ENCODE results near the gene TMEM132A. TPM values are rescaled to one million over a fixed set of nuclear protein-coding genes. Genes with fewer than 3 reads are reported as not detected.
"Not testable (repeated sequence)": the region's sequence is repeated elsewhere in the genome, so short reads cannot be mapped to it uniquely, and the experiment has no call there.

Gene TMEM132A
- total RNA-seq, 6 experiments from 2014 or later, result 0.76 to 4.2 (median 1.7) TPM

DNA sequence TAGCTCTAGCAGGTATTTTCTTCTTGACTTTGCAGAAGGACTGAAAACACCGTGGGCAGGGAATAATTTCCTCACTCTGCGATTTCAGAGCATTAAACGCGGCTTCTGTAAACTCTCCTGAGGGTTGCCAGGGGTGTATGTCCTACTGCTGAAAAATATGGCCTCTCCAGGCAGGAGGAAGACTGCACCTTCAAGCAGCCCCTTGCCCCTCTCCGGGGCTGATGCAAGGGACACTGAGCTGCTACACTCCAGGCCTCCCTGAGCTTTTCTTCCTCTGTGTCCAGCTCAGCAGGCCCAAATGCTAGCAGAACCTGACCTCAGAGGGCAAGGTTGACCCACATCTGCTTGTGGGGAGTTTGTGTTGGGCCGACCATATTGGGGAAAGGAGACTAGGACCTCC, 49.4 kb downstream of the TMEM132A start:
- no peaks in the 10 kb centered on the region for H3K9me3 ChIP-seq
- intact Hi-C loops (cut with DNase I), result no loop called here
- no peak overlapping the region for H3K27ac ChIP-seq
- no peak overlapping the region for H3K4me3 ChIP-seq
- no peaks in the 10 kb centered on the region for H3K27me3 ChIP-seq
- no peaks in the 10 kb centered on the region for H3K36me3 ChIP-seq
- ATAC-seq (no peak), DNase-seq (no peak)
- WGBS (ENCODE audit: insufficient coverage, low coverage, low lambda C conversion rate, missing lambda C conversion rate), result 46% methylated on average over 3 of the region's 6 CpGs
- no peaks in the 10 kb centered on the region for H3K4me1 ChIP-seq
- TF ChIP-seq POLR2A (IDR thresholded peaks at IDR 0.05), result no peak
- TF ChIP-seq, protein P1, sequence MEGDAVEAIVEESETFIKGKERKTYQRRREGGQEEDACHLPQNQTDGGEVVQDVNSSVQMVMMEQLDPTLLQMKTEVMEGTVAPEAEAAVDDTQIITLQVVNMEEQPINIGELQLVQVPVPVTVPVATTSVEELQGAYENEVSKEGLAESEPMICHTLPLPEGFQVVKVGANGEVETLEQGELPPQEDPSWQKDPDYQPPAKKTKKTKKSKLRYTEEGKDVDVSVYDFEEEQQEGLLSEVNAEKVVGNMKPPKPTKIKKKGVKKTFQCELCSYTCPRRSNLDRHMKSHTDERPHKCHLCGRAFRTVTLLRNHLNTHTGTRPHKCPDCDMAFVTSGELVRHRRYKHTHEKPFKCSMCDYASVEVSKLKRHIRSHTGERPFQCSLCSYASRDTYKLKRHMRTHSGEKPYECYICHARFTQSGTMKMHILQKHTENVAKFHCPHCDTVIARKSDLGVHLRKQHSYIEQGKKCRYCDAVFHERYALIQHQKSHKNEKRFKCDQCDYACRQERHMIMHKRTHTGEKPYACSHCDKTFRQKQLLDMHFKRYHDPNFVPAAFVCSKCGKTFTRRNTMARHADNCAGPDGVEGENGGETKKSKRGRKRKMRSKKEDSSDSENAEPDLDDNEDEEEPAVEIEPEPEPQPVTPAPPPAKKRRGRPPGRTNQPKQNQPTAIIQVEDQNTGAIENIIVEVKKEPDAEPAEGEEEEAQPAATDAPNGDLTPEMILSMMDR (IDR thresholded peaks at IDR 0.05), result no peak

DNA sequence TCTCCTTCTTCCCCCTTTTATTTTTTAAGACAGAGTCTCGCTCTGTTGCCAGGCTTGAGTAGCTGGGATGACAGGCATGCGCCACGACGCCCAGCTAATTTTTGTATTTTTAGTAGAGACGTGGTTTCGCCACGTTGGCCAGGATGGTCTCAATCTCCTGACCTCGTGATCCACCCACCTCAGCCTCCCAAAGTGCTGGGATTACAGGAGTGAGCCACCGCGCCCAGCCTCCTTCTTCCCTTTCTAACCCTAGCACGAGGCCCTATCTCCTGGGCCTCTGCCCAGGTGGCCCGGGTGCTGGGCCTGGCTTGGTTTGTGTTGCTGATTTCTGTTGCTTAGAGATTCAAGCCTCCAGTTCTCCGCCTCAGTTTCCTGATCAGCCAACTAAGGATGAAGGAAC, 50.1 kb downstream of the TMEM132A start:
- H3K36me3 ChIP-seq; H3K4me3 ChIP-seq; H3K4me1 ChIP-seq; H3K27ac ChIP-seq; H3K27me3 ChIP-seq; intact Hi-C loops (cut with DNase I); DNase-seq; ATAC-seq; H3K9me3 ChIP-seq: not testable (repeated sequence)
- 62% methylated on average over 13 of the region's 13 CpGs for WGBS (ENCODE audit: insufficient coverage, low coverage, low lambda C conversion rate, missing lambda C conversion rate)

DNA sequence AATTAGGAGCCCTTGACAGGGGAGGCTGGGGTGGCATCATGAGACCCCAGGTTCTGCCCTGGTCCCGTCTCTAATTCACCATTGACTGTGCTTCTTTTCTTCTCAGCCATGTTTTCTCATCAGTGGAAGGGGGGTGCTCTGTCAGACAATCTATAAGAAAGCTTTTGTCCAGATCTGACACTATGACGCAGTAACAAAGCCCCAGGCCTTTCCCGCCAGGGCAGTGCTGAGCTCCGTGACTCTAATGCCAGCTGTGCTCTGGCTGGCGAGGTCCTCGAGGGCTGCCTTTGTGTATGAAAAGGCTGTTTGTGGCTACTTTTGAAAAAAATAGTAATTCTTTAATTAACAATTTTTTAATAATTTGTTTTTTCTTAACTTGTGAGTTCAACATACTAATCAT, 50.5 kb downstream of the TMEM132A start:
- no peaks in the 10 kb centered on the region for H3K4me1 ChIP-seq
- DNase-seq (no peak), ATAC-seq (no peak)
- H3K27ac ChIP-seq, result no peak overlapping the region
- no peaks in the 10 kb centered on the region for H3K9me3 ChIP-seq
- TF ChIP-seq POLR2A (IDR thresholded peaks at IDR 0.05), result no peak
- TF ChIP-seq, protein P1 (IDR thresholded peaks at IDR 0.05), result no peak
- H3K27me3 ChIP-seq, result no peaks in the 10 kb centered on the region
- intact Hi-C loops (cut with DNase I), result no loop called here
- no peaks in the 10 kb centered on the region for H3K36me3 ChIP-seq
- WGBS (ENCODE audit: insufficient coverage, low coverage, low lambda C conversion rate, missing lambda C conversion rate), result 77% methylated on average over 6 of the region's 6 CpGs
- H3K4me3 ChIP-seq, result no peak overlapping the region

DNA sequence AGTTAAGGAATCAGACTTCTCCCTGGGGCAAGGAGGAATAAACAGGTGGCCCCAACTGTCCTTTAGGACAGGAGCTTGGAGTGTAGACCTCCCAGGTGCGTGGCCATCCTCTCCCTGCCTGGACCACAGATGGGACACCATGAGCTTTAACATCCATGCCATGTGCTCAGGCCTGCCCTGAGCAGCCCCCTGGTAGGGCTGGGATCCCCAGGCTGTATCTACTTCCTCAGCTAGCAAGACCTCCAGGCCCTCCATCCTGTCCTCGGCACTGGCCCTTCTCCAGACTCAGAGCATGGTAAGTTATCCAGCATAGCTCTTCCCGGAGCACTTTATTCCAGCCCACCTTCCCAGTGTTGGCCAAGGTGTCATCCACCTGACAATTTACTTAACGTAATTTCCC, 53.0 kb downstream of the TMEM132A start:
- Histone ChIP-seq H3K27me3 (no peaks in the 10 kb centered on the region), H3K9me3 (no peaks in the 10 kb centered on the region), H3K36me3 (no peaks in the 10 kb centered on the region), H3K27ac (no peak overlapping the region), H3K4me1 (no peaks in the 10 kb centered on the region), H3K4me3 (no peak overlapping the region)
- no peak for ATAC-seq
- WGBS (ENCODE audit: insufficient coverage, low coverage, low lambda C conversion rate, missing lambda C conversion rate), result 71% methylated on average over 3 of the region's 4 CpGs
- DNase-seq, result no peak
- TF ChIP-seq POLR2A (IDR thresholded peaks at IDR 0.05), result no peak
- TF ChIP-seq, protein P1 (IDR thresholded peaks at IDR 0.05), result no peak
- intact Hi-C loops (cut with DNase I), result no loop called here

DNA sequence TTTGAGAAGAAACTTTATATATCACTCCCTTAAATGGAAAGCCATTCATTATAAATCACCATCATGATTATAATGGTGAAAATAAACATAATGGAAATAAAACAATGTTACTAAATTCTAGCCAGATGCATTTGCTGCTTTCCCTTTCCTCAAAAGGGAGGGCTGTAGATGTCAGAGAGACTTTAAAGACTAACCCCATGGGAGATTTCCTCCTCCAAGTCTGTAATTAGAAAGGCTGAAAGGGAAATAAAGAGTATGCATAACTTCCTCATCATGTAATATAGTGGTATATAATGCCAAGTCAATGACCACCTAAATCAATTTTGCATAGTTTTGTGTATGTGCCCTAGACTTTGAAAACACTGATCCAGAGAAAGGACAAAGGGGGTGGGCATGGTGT, 53.6 kb downstream of the TMEM132A start:
- TF ChIP-seq, protein P1 (IDR thresholded peaks at IDR 0.05), result no peak
- TF ChIP-seq POLR2A (IDR thresholded peaks at IDR 0.05), result no peak
- no peak for ATAC-seq
- no peaks in the 10 kb centered on the region for H3K36me3 ChIP-seq
- H3K4me1 ChIP-seq, result no peaks in the 10 kb centered on the region
- intact Hi-C loops (cut with DNase I), result no loop called here
- DNase-seq, result no peak
- H3K27me3 ChIP-seq, result no peaks in the 10 kb centered on the region
- no peak overlapping the region for H3K27ac ChIP-seq
- H3K9me3 ChIP-seq, result no peaks in the 10 kb centered on the region
- no peak overlapping the region for H3K4me3 ChIP-seq
